Measurements from ENCODE around the gene AP3S1.

The AP3S1 gene

GRCh38 chr5:115825948-115826347 lies 15.8 kb upstream of the AP3S1 start:
- no peak for DNase-seq (ENCODE audit: low read depth in 2 of 2)

- DNase-seq (ENCODE audit: low read depth in 2 of 2): no peak
These were observed 11.8 kb upstream of the AP3S1 start for GRCh38 chr5:115829913-115830312.

- DNase-seq (ENCODE audit: low read depth in 2 of 2): no peak
These were observed 10.5 kb upstream of the AP3S1 start for GRCh38 chr5:115831163-115831768.

GRCh38 chr5:115835481-115835880 lies 6.3 kb upstream of the AP3S1 start:
- DNase-seq (ENCODE audit: low read depth in 2 of 2): no peak

GRCh38 chr5:115838885-115839518 lies 2.7 kb upstream of the AP3S1 start:
- DNase-seq (ENCODE audit: low read depth in 2 of 2): no peak

- DNase-seq (ENCODE audit: low read depth in 2 of 2): no peak
These were observed 862 bp upstream of the AP3S1 start for GRCh38 chr5:115840873-115841272.

- no peak for DNase-seq (ENCODE audit: low read depth in 2 of 2)
These were observed 577 bp downstream of the AP3S1 start for GRCh38 chr5:115842089-115842935.

GRCh38 chr5:115842952-115843351 lies 1.2 kb downstream of the AP3S1 start:
- DNase-seq (ENCODE audit: low read depth in 2 of 2): no peak

GRCh38 chr5:115843444-115844130 lies 1.9 kb downstream of the AP3S1 start:
- DNase-seq (ENCODE audit: low read depth in 2 of 2): no peak

GRCh38 chr5:115844321-115844817 lies 2.6 kb downstream of the AP3S1 start:
- no peak for DNase-seq (ENCODE audit: low read depth in 2 of 2)

GRCh38 chr5:115847290-115847689 lies 5.6 kb downstream of the AP3S1 start:
- DNase-seq (ENCODE audit: low read depth in 2 of 2): no peak

GRCh38 chr5:115849258-115849798 lies 7.6 kb downstream of the AP3S1 start:
- DNase-seq (ENCODE audit: low read depth in 2 of 2): no peak

GRCh38 chr5:115850744-115851416 lies 9.1 kb downstream of the AP3S1 start:
- DNase-seq (ENCODE audit: low read depth in 2 of 2): no peak

- no peak for DNase-seq (ENCODE audit: low read depth in 2 of 2)
These were observed 12.4 kb downstream of the AP3S1 start for GRCh38 chr5:115854139-115854538.

- DNase-seq (ENCODE audit: low read depth in 2 of 2): no peak
These were observed 14.2 kb downstream of the AP3S1 start for GRCh38 chr5:115855959-115856358.

- no peak for DNase-seq (ENCODE audit: low read depth in 2 of 2)
These were observed 15.3 kb downstream of the AP3S1 start for GRCh38 chr5:115857057-115857479.

GRCh38 chr5:115857626-115858349 lies 16.1 kb downstream of the AP3S1 start:
- DNase-seq (ENCODE audit: low read depth in 2 of 2): no peak

- no peak for DNase-seq (ENCODE audit: low read depth in 2 of 2)
These were observed 16.7 kb downstream of the AP3S1 start for GRCh38 chr5:115858396-115858795.

- no peak for DNase-seq (ENCODE audit: low read depth in 2 of 2)
These were observed 17.6 kb downstream of the AP3S1 start for GRCh38 chr5:115859378-115859777.

- no peak for DNase-seq (ENCODE audit: low read depth in 2 of 2)
These were observed 27.6 kb downstream of the AP3S1 start for GRCh38 chr5:115869256-115869795.
